Measurements from ENCODE around the gene LSG1.

Gene LSG1

GRCh38 chr3:194686816-194687637, 15.0 kb upstream of the LSG1 start:
- no peak for DNase-seq

- DNase-seq: no peak
Observed at GRCh38 chr3:194686414-194686815, 14.4 kb upstream of the LSG1 start.

- DNase-seq: peak; percentile 89 to 94
Observed at GRCh38 chr3:194685718-194686413, 13.9 kb upstream of the LSG1 start, which contains the start of gene FAM43A. TSS of gene FAM43A (plus strand) at chr3:194685883. CDS start at chr3:194686827, 944 bp downstream.

- DNase-seq: no peak
Observed at GRCh38 chr3:194685065-194685717, 13.2 kb upstream of the LSG1 start.

- DNase-seq: no peak
Observed at GRCh38 chr3:194683380-194683779, 11.4 kb upstream of the LSG1 start.

- peak; percentile 86 to 88 for DNase-seq
Observed at GRCh38 chr3:194682694-194683310, 10.8 kb upstream of the LSG1 start.

GRCh38 chr3:194682189-194682693, 10.2 kb upstream of the LSG1 start:
- no peak for DNase-seq

GRCh38 chr3:194680888-194681615, 9.1 kb upstream of the LSG1 start:
- DNase-seq: no peak

GRCh38 chr3:194676471-194676870, 4.5 kb upstream of the LSG1 start:
- DNase-seq: no peak

GRCh38 chr3:194675680-194676079, 3.7 kb upstream of the LSG1 start:
- no peak for DNase-seq

- DNase-seq: no peak
Observed at GRCh38 chr3:194675081-194675640, 3.2 kb upstream of the LSG1 start.

GRCh38 chr3:194673761-194674160, 1.8 kb upstream of the LSG1 start:
- no peak for DNase-seq

GRCh38 chr3:194672876-194673275, 885 bp upstream of the LSG1 start:
- DNase-seq: peak in 1 of 2 experiments; percentile 26

- DNase-seq: peak; percentile 60 to 65
Observed at GRCh38 chr3:194671511-194671899, 486 bp downstream of the LSG1 start.

GRCh38 chr3:194667363-194667762, 4.6 kb downstream of the LSG1 start:
- DNase-seq: no peak

- DNase-seq: peak in 1 of 2 experiments; percentile 20
Observed at GRCh38 chr3:194664857-194665256, 7.1 kb downstream of the LSG1 start.

GRCh38 chr3:194661946-194662345, 10.0 kb downstream of the LSG1 start:
- DNase-seq: no peak

- DNase-seq: peak; percentile 75 to 78
Observed at GRCh38 chr3:194661374-194661773, 10.6 kb downstream of the LSG1 start.

- DNase-seq: no peak
Observed at GRCh38 chr3:194659778-194660177, 12.2 kb downstream of the LSG1 start.

- DNase-seq: no peak
Observed at GRCh38 chr3:194658477-194659242, 13.3 kb downstream of the LSG1 start.

- no peak for DNase-seq
Observed at GRCh38 chr3:194657439-194657838, 14.6 kb downstream of the LSG1 start.

Measured in Kasumi-1 (cell line).